ENCODE measurements around the gene SCGB3A1.
A peak's percentile ranks its signal among the peaks of the same experiment; 100 is the strongest.

Gene SCGB3A1

GRCh38 chr5:180575571-180575970, 15.7 kb downstream of the SCGB3A1 start:
- DNase-seq (ENCODE audit: insufficient read length, low spot score) (no peak), FAIRE-seq (no peak)
- TF ChIP-seq POLR2A (IDR thresholded peaks at IDR 0.05; ENCODE audit: low read depth, low read length): no peak
- TF ChIP-seq POU2F2 (IDR thresholded peaks at IDR 0.05; ENCODE audit: low read depth, low read length): no peak
- no peak for TF ChIP-seq SPI1 (IDR thresholded peaks at IDR 0.05; ENCODE audit: low read depth, low read length)
- no peak for TF ChIP-seq TAF1 (IDR thresholded peaks at IDR 0.05; ENCODE audit: low read depth, low read length)
- no peak for TF ChIP-seq PAX5 (IDR thresholded peaks at IDR 0.05; ENCODE audit: insufficient read depth, low read length, severe bottlenecking)
- no peak for TF ChIP-seq POLR2AphosphoS5 (IDR thresholded peaks at IDR 0.05; ENCODE audit: low read depth, low read length)

- no peak for FAIRE-seq
- DNase-seq (ENCODE audit: insufficient read length, low spot score): no peak
- TF ChIP-seq POU2F2 (IDR thresholded peaks at IDR 0.05; ENCODE audit: low read depth, low read length) (no peak), POLR2AphosphoS5 (IDR thresholded peaks at IDR 0.05; ENCODE audit: low read depth, low read length) (no peak), POLR2A (IDR thresholded peaks at IDR 0.05; ENCODE audit: low read depth, low read length) (no peak), PAX5 (IDR thresholded peaks at IDR 0.05; ENCODE audit: insufficient read depth, low read length, severe bottlenecking) (no peak), SPI1 (IDR thresholded peaks at IDR 0.05; ENCODE audit: low read depth, low read length) (no peak), TAF1 (IDR thresholded peaks at IDR 0.05; ENCODE audit: low read depth, low read length) (no peak)
Observed at GRCh38 chr5:180568914-180569313, 22.4 kb downstream of the SCGB3A1 start.

- DNase-seq (ENCODE audit: insufficient read length, low spot score) (no peak), FAIRE-seq (peak; percentile 78)
- TF ChIP-seq PAX5 (IDR thresholded peaks at IDR 0.05; ENCODE audit: insufficient read depth, low read length, severe bottlenecking): no peak
- no peak for TF ChIP-seq POLR2A (IDR thresholded peaks at IDR 0.05; ENCODE audit: low read depth, low read length)
- no peak for TF ChIP-seq SPI1 (IDR thresholded peaks at IDR 0.05; ENCODE audit: low read depth, low read length)
- TF ChIP-seq POLR2AphosphoS5 (IDR thresholded peaks at IDR 0.05; ENCODE audit: low read depth, low read length): no peak
- no peak for TF ChIP-seq TAF1 (IDR thresholded peaks at IDR 0.05; ENCODE audit: low read depth, low read length)
- no peak for TF ChIP-seq POU2F2 (IDR thresholded peaks at IDR 0.05; ENCODE audit: low read depth, low read length)
Observed at GRCh38 chr5:180563994-180564393, 27.3 kb downstream of the SCGB3A1 start.

- no peak for FAIRE-seq
- TF ChIP-seq POLR2A (IDR thresholded peaks at IDR 0.05; ENCODE audit: low read depth, low read length) (no peak), POLR2AphosphoS5 (IDR thresholded peaks at IDR 0.05; ENCODE audit: low read depth, low read length) (no peak), TAF1 (IDR thresholded peaks at IDR 0.05; ENCODE audit: low read depth, low read length) (no peak), SPI1 (IDR thresholded peaks at IDR 0.05; ENCODE audit: low read depth, low read length) (no peak), POU2F2 (IDR thresholded peaks at IDR 0.05; ENCODE audit: low read depth, low read length) (no peak), PAX5 (IDR thresholded peaks at IDR 0.05; ENCODE audit: insufficient read depth, low read length, severe bottlenecking) (no peak)
- DNase-seq (ENCODE audit: insufficient read length, low spot score): no peak
Observed at GRCh38 chr5:180558232-180558631, 33.1 kb downstream of the SCGB3A1 start.

- no peak for TF ChIP-seq POLR2A (IDR thresholded peaks at IDR 0.05; ENCODE audit: low read depth, low read length)
- no peak for TF ChIP-seq SPI1 (IDR thresholded peaks at IDR 0.05; ENCODE audit: low read depth, low read length)
- TF ChIP-seq PAX5 (IDR thresholded peaks at IDR 0.05; ENCODE audit: insufficient read depth, low read length, severe bottlenecking): no peak
- no peak for TF ChIP-seq POU2F2 (IDR thresholded peaks at IDR 0.05; ENCODE audit: low read depth, low read length)
- TF ChIP-seq TAF1 (IDR thresholded peaks at IDR 0.05; ENCODE audit: low read depth, low read length): no peak
- no peak for TF ChIP-seq POLR2AphosphoS5 (IDR thresholded peaks at IDR 0.05; ENCODE audit: low read depth, low read length)
- DNase-seq (ENCODE audit: insufficient read length, low spot score): no peak
- FAIRE-seq: no peak
Observed at GRCh38 chr5:180557217-180557809, 34.0 kb downstream of the SCGB3A1 start.

- FAIRE-seq (no peak), DNase-seq (ENCODE audit: insufficient read length, low spot score) (no peak)
- no peak for TF ChIP-seq POLR2A (IDR thresholded peaks at IDR 0.05; ENCODE audit: low read depth, low read length)
- TF ChIP-seq POLR2AphosphoS5 (IDR thresholded peaks at IDR 0.05; ENCODE audit: low read depth, low read length): no peak
- no peak for TF ChIP-seq SPI1 (IDR thresholded peaks at IDR 0.05; ENCODE audit: low read depth, low read length)
- no peak for TF ChIP-seq POU2F2 (IDR thresholded peaks at IDR 0.05; ENCODE audit: low read depth, low read length)
- no peak for TF ChIP-seq TAF1 (IDR thresholded peaks at IDR 0.05; ENCODE audit: low read depth, low read length)
- no peak for TF ChIP-seq PAX5 (IDR thresholded peaks at IDR 0.05; ENCODE audit: insufficient read depth, low read length, severe bottlenecking)
Observed at GRCh38 chr5:180555168-180555921, 36.0 kb downstream of the SCGB3A1 start.

GRCh38 chr5:180553530-180553929, 37.8 kb downstream of the SCGB3A1 start:
- TF ChIP-seq POLR2AphosphoS5 (IDR thresholded peaks at IDR 0.05; ENCODE audit: low read depth, low read length) (no peak), SPI1 (IDR thresholded peaks at IDR 0.05; ENCODE audit: low read depth, low read length) (no peak), POLR2A (IDR thresholded peaks at IDR 0.05; ENCODE audit: low read depth, low read length) (no peak), TAF1 (IDR thresholded peaks at IDR 0.05; ENCODE audit: low read depth, low read length) (no peak), PAX5 (IDR thresholded peaks at IDR 0.05; ENCODE audit: insufficient read depth, low read length, severe bottlenecking) (no peak), POU2F2 (IDR thresholded peaks at IDR 0.05; ENCODE audit: low read depth, low read length) (no peak)
- no peak for FAIRE-seq

GRCh38 chr5:180548563-180548962, 42.7 kb downstream of the SCGB3A1 start:
- DNase-seq (ENCODE audit: insufficient read length, low spot score) (no peak), FAIRE-seq (no peak)
- no peak for TF ChIP-seq POLR2A (IDR thresholded peaks at IDR 0.05; ENCODE audit: low read depth, low read length)
- no peak for TF ChIP-seq TAF1 (IDR thresholded peaks at IDR 0.05; ENCODE audit: low read depth, low read length)
- TF ChIP-seq SPI1 (IDR thresholded peaks at IDR 0.05; ENCODE audit: low read depth, low read length): no peak
- no peak for TF ChIP-seq POLR2AphosphoS5 (IDR thresholded peaks at IDR 0.05; ENCODE audit: low read depth, low read length)
- no peak for TF ChIP-seq PAX5 (IDR thresholded peaks at IDR 0.05; ENCODE audit: insufficient read depth, low read length, severe bottlenecking)
- TF ChIP-seq POU2F2 (IDR thresholded peaks at IDR 0.05; ENCODE audit: low read depth, low read length): no peak

More at GRCh38 chr5:180553530-180553929, 37.8 kb downstream of the SCGB3A1 start:
- DNase-seq (ENCODE audit: insufficient read length, low spot score): no peak

GRCh38 chr5:180545248-180545647, 46.1 kb downstream of the SCGB3A1 start:
- TF ChIP-seq POLR2A (IDR thresholded peaks at IDR 0.05; ENCODE audit: low read depth, low read length): no peak
- no peak for TF ChIP-seq PAX5 (IDR thresholded peaks at IDR 0.05; ENCODE audit: insufficient read depth, low read length, severe bottlenecking)
- no peak for TF ChIP-seq SPI1 (IDR thresholded peaks at IDR 0.05; ENCODE audit: low read depth, low read length)
- TF ChIP-seq POLR2AphosphoS5 (IDR thresholded peaks at IDR 0.05; ENCODE audit: low read depth, low read length): no peak
- TF ChIP-seq TAF1 (IDR thresholded peaks at IDR 0.05; ENCODE audit: low read depth, low read length): no peak
- no peak for TF ChIP-seq POU2F2 (IDR thresholded peaks at IDR 0.05; ENCODE audit: low read depth, low read length)
- DNase-seq (ENCODE audit: insufficient read length, low spot score) (no peak), FAIRE-seq (no peak)

Measured in GM12891 (cell line).